ENCODE measurements around the gene LRRTM4. TPM values are rescaled to one million over a fixed set of nuclear protein-coding genes. Genes with fewer than 3 reads are reported as not detected.

Gene LRRTM4
- total and polyA plus RNA-seq, 2 experiments from 2014 or later: 4.5 to 15.4 TPM

- TF ChIP-seq REST (IDR thresholded peaks at IDR 0.05; ENCODE audit: unreplicated experiment) (no peak), ZNF331 (CRISPR knock-in tag; IDR thresholded peaks at IDR 0.05; ENCODE audit: low read depth) (no peak), NANOG (IDR thresholded peaks at IDR 0.05; ENCODE audit: borderline replicate concordance) (no peak), JUNB (IDR thresholded peaks at IDR 0.05; ENCODE audit: unreplicated experiment) (no peak)
Measured at GRCh38 chr2:77363277-77363676, 158.9 kb downstream of the LRRTM4 start (continued).

GRCh38 chr2:77348821-77349220 is 173.4 kb downstream of the LRRTM4 start:
- DNase-seq (ENCODE audit: low spot score): no peak
- H3K79me2 ChIP-seq (replicated peaks; ENCODE audit: insufficient read depth): no peaks in the 10 kb centered on the region
- Mint-ChIP-seq H3K4me1 (no peaks in the 10 kb centered on the region), H3K36me3 (ENCODE audit: low read depth) (peaks cover 5% of the 10 kb centered on the region; the same call in 1 of the 3 replicates), H3K27me3 (ENCODE audit: insufficient read depth, low read depth, poor library complexity) (no peaks in the 10 kb centered on the region), H3K27ac (no peak overlapping the region), H3K4me3 (no peak overlapping the region), H3K9me3 (peaks cover 6% of the 10 kb centered on the region; the same call in 1 of the 3 replicates)
- no peaks in the 10 kb centered on the region for H3K9me2 ChIP-seq (ENCODE audit: insufficient read depth)
- no peaks in the 10 kb centered on the region for H3K27me3 ChIP-seq (ENCODE audit: insufficient read depth)
- no peaks in the 10 kb centered on the region for H3K4me1 ChIP-seq (ENCODE audit: insufficient read depth)
- no peak for ATAC-seq
- H3K27ac ChIP-seq (ENCODE audit: low read depth): no peak overlapping the region
- no peaks in the 10 kb centered on the region for H4K20me1 ChIP-seq (replicated peaks; ENCODE audit: insufficient read depth)
- H3K4me3 ChIP-seq: no peak overlapping the region
- H3K36me3 ChIP-seq (ENCODE audit: insufficient read depth): no peaks in the 10 kb centered on the region; the same call in 1 of the 2 replicates
- H3F3A ChIP-seq (replicated peaks; ENCODE audit: low read depth): no peaks in the 10 kb centered on the region
- no peak overlapping the region for H3K4me2 ChIP-seq
- H2AFZ ChIP-seq: no peak overlapping the region
- TF ChIP-seq ETS1 (IDR thresholded peaks at IDR 0.05): no peak

- no peak overlapping the region for H3K4me2 ChIP-seq
- no peaks in the 10 kb centered on the region for H3K27me3 Mint-ChIP-seq (ENCODE audit: insufficient read depth, low read depth, poor library complexity)
- no peak overlapping the region for H3K4me3 Mint-ChIP-seq
- H3K4me3 ChIP-seq: no peak overlapping the region
- H3K9me2 ChIP-seq (ENCODE audit: insufficient read depth): no peaks in the 10 kb centered on the region; the same call in 1 of the 2 replicates
- H3K4me1 Mint-ChIP-seq: no peaks in the 10 kb centered on the region
- H3K27ac Mint-ChIP-seq: no peak overlapping the region
- H2AFZ ChIP-seq: no peak overlapping the region
- ATAC-seq (no peak), DNase-seq (ENCODE audit: low spot score) (no peak)
- H3K27ac ChIP-seq (ENCODE audit: low read depth): no peak overlapping the region
- H3F3A ChIP-seq (replicated peaks; ENCODE audit: low read depth): no peaks in the 10 kb centered on the region
- H3K27me3 ChIP-seq (ENCODE audit: insufficient read depth): no peaks in the 10 kb centered on the region
- H3K79me2 ChIP-seq (replicated peaks; ENCODE audit: insufficient read depth): no peaks in the 10 kb centered on the region
- H4K20me1 ChIP-seq (replicated peaks; ENCODE audit: insufficient read depth): no peaks in the 10 kb centered on the region
- H3K36me3 ChIP-seq (ENCODE audit: insufficient read depth): no peaks in the 10 kb centered on the region; the same call in 1 of the 2 replicates
- peaks cover 25% of the 10 kb centered on the region for H3K36me3 Mint-ChIP-seq (ENCODE audit: low read depth)
- peaks cover 31% of the 10 kb centered on the region for H3K9me3 Mint-ChIP-seq
- TF ChIP-seq ZNF331 (CRISPR knock-in tag; IDR thresholded peaks at IDR 0.05; ENCODE audit: low read depth): no peak
- H3K4me1 ChIP-seq (ENCODE audit: insufficient read depth): no peaks in the 10 kb centered on the region
Measured at GRCh38 chr2:77336013-77336412, 186.2 kb downstream of the LRRTM4 start.
